LNCAP (cell line): ENCODE measurements around the gene CNTN4.

Experiments
- CTCF ChIP-seq: fragments of 450-650 bp; IDR thresholded peaks from 2 replicates; pipeline ENCODE4 v1.5.1; 2017; ENCODE audit warnings: mild to moderate bottlenecking

The CNTN4 gene

GRCh38 chr3:2094941-2095340 lies 3.7 kb upstream of the CNTN4 start:
- TF ChIP-seq CTCF, result no peak

- TF ChIP-seq CTCF, result no peak
Observed at GRCh38 chr3:2096216-2096615, 2.5 kb upstream of the CNTN4 start.

GRCh38 chr3:2097641-2098191 lies 950 bp upstream of the CNTN4 start:
- TF ChIP-seq CTCF, result no peak

- no peak for TF ChIP-seq CTCF
Observed at GRCh38 chr3:2099028-2099671, 484 bp downstream of the CNTN4 start.

- no peak for TF ChIP-seq CTCF
Observed at GRCh38 chr3:2099779-2100191, 1.1 kb downstream of the CNTN4 start.

GRCh38 chr3:2106438-2106837 lies 7.8 kb downstream of the CNTN4 start:
- no peak for TF ChIP-seq CTCF

GRCh38 chr3:2110597-2111117 lies 12.0 kb downstream of the CNTN4 start:
- no peak for TF ChIP-seq CTCF
